ENCODE data around the gene ANKRD33B. TPM values are rescaled to one million over a fixed set of nuclear protein-coding genes. Genes with fewer than 3 reads are reported as not detected.

ANKRD33B gene
- total RNA-seq, 1 donor: 2.6 TPM

GRCh38 chr5:10702911-10703491, 139.1 kb downstream of the ANKRD33B start:
- peak; percentile 82 for DNase-seq (ENCODE audit: low read depth)
- H3K4me3 ChIP-seq (ENCODE audit: low read depth, low read length): no peak overlapping the region
- no peak for TF ChIP-seq CTCF (IDR thresholded peaks at IDR 0.05; ENCODE audit: insufficient read depth, low read depth, low read length)

GRCh38 chr5:10703676-10704075, 139.8 kb downstream of the ANKRD33B start:
- no peak for DNase-seq (ENCODE audit: low read depth)
- no peak overlapping the region for H3K4me3 ChIP-seq (ENCODE audit: low read depth, low read length)
- no peak for TF ChIP-seq CTCF (IDR thresholded peaks at IDR 0.05; ENCODE audit: insufficient read depth, low read depth, low read length)

- DNase-seq (ENCODE audit: low read depth): peak; percentile 73
- TF ChIP-seq CTCF (IDR thresholded peaks at IDR 0.05; ENCODE audit: insufficient read depth, low read depth, low read length): no peak
- H3K4me3 ChIP-seq (ENCODE audit: low read depth, low read length): no peak overlapping the region
These were observed 141.2 kb downstream of the ANKRD33B start for GRCh38 chr5:10704949-10705621.

GRCh38 chr5:10705747-10706146, 141.9 kb downstream of the ANKRD33B start:
- no peak for TF ChIP-seq CTCF (IDR thresholded peaks at IDR 0.05; ENCODE audit: insufficient read depth, low read depth, low read length)
- no peak overlapping the region for H3K4me3 ChIP-seq (ENCODE audit: low read depth, low read length)
- no peak for DNase-seq (ENCODE audit: low read depth)

GRCh38 chr5:10706326-10706725, 142.5 kb downstream of the ANKRD33B start:
- no peak for TF ChIP-seq CTCF (IDR thresholded peaks at IDR 0.05; ENCODE audit: insufficient read depth, low read depth, low read length)
- DNase-seq (ENCODE audit: low read depth): no peak
- no peak overlapping the region for H3K4me3 ChIP-seq (ENCODE audit: low read depth, low read length)

Small RNA genes within 50 kb of the gene (small RNA-seq; reads per million reads assigned to genes)
- gene AC012629.4 (not detected), gene AC112200.1 (not detected)

Other genes starting within 250 kb of the ANKRD33B start
- 40.6 and 69.5 TPM in 2 replicates for gene MARCHF6, start 210.4 kb upstream of the ANKRD33B start, total RNA-seq
- gene ROPN1L, start 122.2 kb upstream of the ANKRD33B start, total RNA-seq: 0.32 and 0.43 TPM in 2 replicates
- 43.2 TPM in 2 replicates for gene DAP, start 197.2 kb downstream of the ANKRD33B start, total RNA-seq

Data from fibroblast of villous mesenchyme (primary cell).